Mucosa of stomach (tissue), 1 donor: Measurements from ENCODE around the gene TMEM181.
A peak's percentile ranks its signal among the peaks of the same experiment; 100 is the strongest.
"Not testable (repeated sequence)": the region's sequence is repeated elsewhere in the genome, so short reads cannot be mapped to it uniquely, and the experiment has no call there.

Experiments used
- H3K27me3 ChIP-seq: one replicate; pipeline ENCODE4 v1.7.0; 2013; ENCODE audit warnings: mild to moderate bottlenecking, low read length; ENCODE audit not compliant: control insufficient read depth, insufficient read depth
- H3K36me3 ChIP-seq: one replicate; pipeline ENCODE4 v1.7.0; 2013; ENCODE audit warnings: low read length; ENCODE audit not compliant: control insufficient read depth, insufficient read depth
- H3K4me1 ChIP-seq: one replicate; pipeline ENCODE4 v1.7.0; 2013; ENCODE audit warnings: mild to moderate bottlenecking, low read length; ENCODE audit not compliant: control insufficient read depth, insufficient read depth
- H3K4me3 ChIP-seq: one replicate; pipeline ENCODE4 v1.7.0; 2013; ENCODE audit warnings: low read length
- H3K9ac ChIP-seq: one replicate; pipeline ENCODE4 v1.7.0; 2013; ENCODE audit warnings: mild to moderate bottlenecking, low read length, moderate library complexity
- H3K9me3 ChIP-seq: one replicate; pipeline ENCODE4 v1.7.0; 2013; ENCODE audit warnings: mild to moderate bottlenecking, low read length, moderate library complexity; ENCODE audit not compliant: control insufficient read depth
- donor health status: Pancreatic carcinoma.

TMEM181 gene

GRCh38 chr6:158645064-158646022 lies 85.5 kb downstream of the TMEM181 start:
- peaks cover 29% of the 10 kb centered on the region for H3K4me1 ChIP-seq

DNA sequence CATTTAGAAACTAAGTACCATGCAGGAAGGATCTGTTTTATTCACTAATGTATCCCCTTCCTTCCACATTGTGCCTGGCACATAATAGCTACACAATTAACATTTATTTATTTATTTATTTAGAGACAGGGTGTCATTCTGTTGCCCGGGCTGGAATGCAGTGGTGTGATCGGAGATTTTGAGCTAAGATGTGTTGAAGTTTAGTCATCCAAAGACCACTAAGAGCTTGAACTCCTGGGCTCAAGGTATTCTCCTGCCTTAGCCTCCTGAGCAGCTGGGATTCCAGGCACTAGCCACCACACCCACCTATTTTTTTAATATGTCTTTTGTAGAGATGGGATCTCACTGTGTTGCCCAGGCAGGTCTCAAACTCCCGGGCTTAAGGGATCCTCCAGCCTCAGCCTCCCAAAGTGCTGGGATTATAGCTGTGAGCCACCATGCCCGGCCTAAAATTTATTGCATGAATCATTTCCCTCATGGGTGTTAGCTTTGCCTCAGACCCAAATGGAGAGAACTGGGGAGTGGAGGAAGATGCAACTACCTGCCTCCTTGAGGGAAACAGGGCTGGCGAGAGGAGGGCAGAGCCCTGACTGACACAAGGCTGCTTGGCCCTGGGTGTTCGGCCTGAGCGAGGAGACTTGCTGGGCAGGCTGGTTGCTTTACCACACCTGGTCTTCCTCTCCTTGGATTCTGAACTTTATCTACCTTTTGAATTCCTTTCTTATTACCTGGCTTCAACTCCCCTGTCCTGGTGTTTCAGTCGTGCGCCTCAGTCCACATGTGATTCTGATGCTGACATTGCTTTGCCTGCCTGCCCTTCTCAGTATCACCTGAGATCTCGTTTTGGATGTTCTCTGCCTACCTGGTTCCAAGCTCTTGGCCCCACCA lies 86.4 kb downstream of the TMEM181 start:
- Histone ChIP-seq H3K4me3 (no peak overlapping the region), H3K4me1 (peaks cover 25% of the 10 kb centered on the region), H3K9ac (no peak overlapping the region), H3K36me3 (no peaks in the 10 kb centered on the region), H3K9me3 (no peaks in the 10 kb centered on the region), H3K27me3 (no peaks in the 10 kb centered on the region)

More at GRCh38 chr6:158645064-158646022, 85.5 kb downstream of the TMEM181 start:
- peak overlapping the region; percentile 70 for H3K4me3 ChIP-seq
- H3K9me3 ChIP-seq: no peaks in the 10 kb centered on the region
- no peaks in the 10 kb centered on the region for H3K36me3 ChIP-seq
- peak overlapping the region; percentile 95 for H3K9ac ChIP-seq
- H3K27me3 ChIP-seq: no peaks in the 10 kb centered on the region

GRCh38 chr6:158647501-158647900 lies 87.6 kb downstream of the TMEM181 start:
- H3K4me3 ChIP-seq: no peak overlapping the region
- no peak overlapping the region for H3K9ac ChIP-seq
- no peaks in the 10 kb centered on the region for H3K9me3 ChIP-seq
- no peaks in the 10 kb centered on the region for H3K36me3 ChIP-seq
- H3K4me1 ChIP-seq: peaks cover 17% of the 10 kb centered on the region
- H3K27me3 ChIP-seq: no peaks in the 10 kb centered on the region

- H3K9ac ChIP-seq: no peak overlapping the region
- no peaks in the 10 kb centered on the region for H3K27me3 ChIP-seq
- peaks cover 10% of the 10 kb centered on the region for H3K4me1 ChIP-seq
- H3K4me3 ChIP-seq: no peak overlapping the region
- no peaks in the 10 kb centered on the region for H3K36me3 ChIP-seq
- no peaks in the 10 kb centered on the region for H3K9me3 ChIP-seq
These were observed 88.8 kb downstream of the TMEM181 start for GRCh38 chr6:158648682-158649131.

- no peak within 1 kb of the TSS for H3K9ac ChIP-seq
- H3K36me3 ChIP-seq: no peaks in the 10 kb centered on the region
- no peaks in the 10 kb centered on the region for H3K27me3 ChIP-seq
- H3K4me1 ChIP-seq: peaks cover 17% of the 10 kb centered on the region
- no peaks in the 10 kb centered on the region for H3K9me3 ChIP-seq
- no peak within 1 kb of the TSS for H3K4me3 ChIP-seq
These were observed 89.6 kb downstream of the TMEM181 start, which contains the start of gene SYTL3 for GRCh38 chr6:158649289-158650143. Gene SYTL3 (plus strand): TSS chr6:158650054. CDS start chr6:158663269, 13,215 bp downstream.

GRCh38 chr6:158651981-158652737 lies 92.3 kb downstream of the TMEM181 start:
- H3K9ac ChIP-seq, H3K36me3 ChIP-seq, H3K4me3 ChIP-seq, H3K9me3 ChIP-seq, H3K27me3 ChIP-seq: not testable (repeated sequence)
- peaks cover 12% of the 10 kb centered on the region for H3K4me1 ChIP-seq

- H3K9ac ChIP-seq: peak overlapping the region; percentile 37
- no peaks in the 10 kb centered on the region for H3K9me3 ChIP-seq
- H3K36me3 ChIP-seq: no peaks in the 10 kb centered on the region
- no peaks in the 10 kb centered on the region for H3K27me3 ChIP-seq
- H3K4me1 ChIP-seq: peaks cover 12% of the 10 kb centered on the region
- no peak overlapping the region for H3K4me3 ChIP-seq
These were observed 93.9 kb downstream of the TMEM181 start for GRCh38 chr6:158653577-158654354.

DNA sequence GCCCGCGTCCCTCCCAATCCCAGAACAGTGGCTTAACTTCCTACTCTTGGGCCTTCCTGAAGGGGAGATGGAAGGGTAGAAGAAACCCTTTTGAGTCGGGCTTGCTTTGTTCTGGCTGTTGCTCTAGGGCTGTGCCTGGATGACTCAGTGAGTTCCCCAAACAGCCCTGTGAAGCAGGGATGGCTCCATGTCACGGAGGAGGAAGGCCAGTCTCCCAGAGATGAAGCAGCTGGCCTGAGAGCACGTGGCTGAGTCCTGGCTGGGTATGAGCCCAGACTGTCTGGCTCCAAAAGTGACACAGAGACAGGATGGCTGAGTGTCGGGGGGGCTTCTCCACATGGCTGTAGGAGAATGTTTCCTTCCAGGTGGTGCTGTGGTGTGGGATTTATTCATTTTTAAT lies 94.6 kb downstream of the TMEM181 start:
- Histone ChIP-seq H3K9me3 (no peaks in the 10 kb centered on the region), H3K27me3 (no peaks in the 10 kb centered on the region), H3K36me3 (no peaks in the 10 kb centered on the region), H3K4me3 (no peak overlapping the region), H3K9ac (peak overlapping the region; percentile 37), H3K4me1 (peaks cover 12% of the 10 kb centered on the region)

DNA sequence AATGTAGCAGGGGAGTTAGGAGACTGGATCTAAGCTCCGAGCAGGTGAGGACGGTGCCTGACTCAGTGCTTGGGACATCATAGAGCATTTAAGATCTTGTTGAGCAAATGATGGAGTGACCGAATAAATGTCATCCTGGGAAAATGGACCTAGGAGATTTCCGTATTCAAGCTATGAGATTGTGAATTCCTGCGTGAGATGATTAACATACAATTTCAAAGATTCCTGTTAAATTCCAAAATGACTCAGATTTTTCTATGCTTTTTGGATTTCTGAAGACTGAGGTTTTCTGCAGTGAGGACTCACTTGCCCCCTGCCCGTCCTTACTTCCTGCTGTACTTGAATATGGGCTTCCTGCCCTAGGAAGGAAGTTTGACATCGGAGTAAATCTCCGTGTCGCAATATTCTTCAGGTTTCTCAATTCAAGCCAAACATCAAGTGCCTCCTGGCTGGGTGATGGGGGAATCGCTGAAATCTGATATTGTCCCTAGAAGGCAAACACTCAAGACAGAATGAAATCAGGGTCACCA lies 95.1 kb downstream of the TMEM181 start:
- no peak overlapping the region for H3K9ac ChIP-seq
- H3K4me3 ChIP-seq: no peak overlapping the region
- H3K36me3 ChIP-seq: no peaks in the 10 kb centered on the region
- H3K9me3 ChIP-seq: no peaks in the 10 kb centered on the region
- peaks cover 15% of the 10 kb centered on the region for H3K4me1 ChIP-seq
- H3K27me3 ChIP-seq: no peaks in the 10 kb centered on the region
